Fibroblast of the conjunctiva (primary cell): ENCODE results near the gene TMEM135.
"Not testable (repeated sequence)": the region's sequence is repeated elsewhere in the genome, so short reads cannot be mapped to it uniquely, and the experiment has no call there.

Experiments
- DNase-seq: peaks from one replicate; pipeline ENCODE4 v3.0.0-alpha.2; 2010; ENCODE audit warnings: low read depth

TMEM135 gene

GRCh38 chr11:87143641-87144040 lies 105.9 kb downstream of the TMEM135 start:
- no peak for DNase-seq

DNA sequence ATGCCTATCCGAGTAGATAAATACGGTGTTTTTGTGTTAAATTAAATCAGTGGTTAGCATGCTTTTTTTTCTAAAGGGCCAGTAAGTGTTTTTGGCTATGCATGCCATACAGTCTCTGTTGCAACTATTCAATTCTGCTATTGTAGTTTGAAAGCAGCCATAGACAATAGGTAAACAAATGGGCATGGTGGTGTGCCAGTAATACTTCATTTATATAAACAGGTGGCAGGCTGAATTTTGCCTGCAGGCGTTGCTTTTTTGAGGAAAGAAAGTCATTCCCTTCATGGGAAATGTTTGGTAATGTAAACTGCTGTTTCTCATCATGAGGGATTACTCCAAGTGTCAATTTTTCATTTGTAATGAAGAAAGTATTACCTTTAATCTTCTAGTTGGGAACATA lies 106.5 kb downstream of the TMEM135 start:
- no peak for DNase-seq

- no peak for DNase-seq
Measured at GRCh38 chr11:87148749-87149148, 111.0 kb downstream of the TMEM135 start.

DNA sequence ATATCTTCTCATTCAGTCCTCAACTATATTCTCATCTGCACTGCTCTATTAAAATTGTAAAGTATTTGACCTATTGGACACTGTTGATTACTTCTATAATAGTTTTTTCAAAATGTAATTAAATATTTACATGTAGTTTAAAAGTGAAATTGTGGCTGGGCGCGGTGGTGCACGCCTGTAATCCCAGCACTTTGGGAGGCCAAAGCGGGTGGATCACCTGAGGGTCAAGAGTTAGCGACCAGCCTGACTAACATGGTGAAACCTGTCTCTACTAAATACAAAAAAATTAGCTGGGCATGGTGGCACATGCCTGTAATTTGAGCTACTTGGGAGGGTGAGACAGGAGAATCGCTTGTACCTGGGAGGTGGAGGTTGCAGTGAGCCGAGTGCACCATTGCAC lies 112.0 kb downstream of the TMEM135 start:
- not testable (repeated sequence) for DNase-seq

- DNase-seq = no peak
Measured at GRCh38 chr11:87150936-87151335, 113.2 kb downstream of the TMEM135 start.

DNA sequence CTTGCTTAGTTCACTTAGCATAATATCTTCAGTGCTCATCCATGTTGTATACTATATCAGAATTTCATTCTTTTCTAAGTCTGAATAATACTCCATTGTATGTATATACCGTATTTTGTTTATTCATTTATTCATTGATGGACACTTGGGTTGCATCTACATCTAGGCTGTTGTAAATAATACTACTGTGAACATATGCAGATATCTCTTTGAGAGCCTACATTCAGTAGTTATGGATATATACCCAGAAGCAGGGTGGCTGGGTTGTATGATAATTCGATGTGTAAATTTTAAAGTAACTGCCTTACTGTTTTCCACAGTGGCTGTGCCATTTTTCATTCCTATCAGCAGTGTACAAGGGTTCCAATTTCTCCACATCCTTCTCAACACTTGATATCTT lies 116.5 kb downstream of the TMEM135 start:
- no peak for DNase-seq

DNA sequence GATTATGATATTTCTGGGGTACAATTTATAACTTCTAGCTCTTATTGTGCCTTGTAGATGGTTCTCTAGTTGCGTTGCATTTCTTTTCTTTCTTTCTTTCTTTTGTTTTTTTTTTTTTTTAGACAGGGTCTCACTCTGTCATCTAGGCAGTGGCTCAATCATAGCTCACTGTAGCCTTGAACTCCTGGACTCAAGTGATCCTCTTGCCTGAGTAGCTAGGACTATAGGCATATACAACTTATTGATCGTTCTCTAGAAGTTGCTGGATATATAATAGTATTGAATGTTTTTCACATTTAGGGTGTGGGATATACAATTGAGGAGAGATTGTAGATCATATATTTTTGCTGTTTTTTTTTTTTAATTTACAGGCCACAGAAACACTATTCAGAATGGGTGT lies 119.2 kb downstream of the TMEM135 start:
- no peak for DNase-seq

GRCh38 chr11:87169076-87169475 lies 131.3 kb downstream of the TMEM135 start:
- DNase-seq = not testable (repeated sequence)

DNA sequence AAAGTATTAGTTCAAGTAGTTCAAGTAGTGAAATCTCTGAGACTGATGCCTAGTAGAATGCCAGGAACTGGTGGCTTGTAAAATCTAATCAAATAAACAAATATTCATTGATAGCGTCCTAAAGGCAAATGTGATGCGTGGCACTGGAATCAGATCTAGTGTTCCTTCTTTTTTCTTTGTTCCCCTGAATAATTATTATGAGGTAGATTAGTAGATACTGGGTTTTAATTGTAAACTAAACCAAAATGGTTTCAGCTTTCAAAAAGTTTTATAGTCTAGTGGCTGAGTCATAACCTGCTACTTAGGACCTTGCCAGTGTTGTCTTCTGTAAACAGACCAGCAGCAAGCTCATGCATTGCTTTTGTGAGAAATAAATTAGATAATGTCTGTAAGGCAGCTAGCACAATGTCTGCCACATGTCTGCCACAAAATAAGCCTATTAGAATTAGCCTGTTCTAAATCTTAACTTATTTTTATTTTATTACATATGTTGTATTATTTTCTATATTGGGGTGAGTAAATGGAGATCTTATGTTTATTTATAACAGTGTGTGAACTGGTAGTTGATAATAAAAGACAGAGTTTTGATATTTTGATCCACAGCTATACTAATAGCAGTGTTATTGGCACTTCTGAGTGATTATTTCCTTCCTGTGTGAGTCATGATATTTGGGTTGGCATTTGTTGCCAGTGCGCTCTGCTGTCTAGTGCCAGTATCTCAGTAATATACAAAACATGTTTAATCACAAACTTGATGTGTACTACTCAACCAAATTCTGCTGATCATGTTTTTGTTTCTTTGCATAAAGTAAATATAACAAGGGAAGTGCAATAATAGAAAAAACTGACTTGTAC lies 135.7 kb downstream of the TMEM135 start:
- peak; percentile 23 for DNase-seq

DNA sequence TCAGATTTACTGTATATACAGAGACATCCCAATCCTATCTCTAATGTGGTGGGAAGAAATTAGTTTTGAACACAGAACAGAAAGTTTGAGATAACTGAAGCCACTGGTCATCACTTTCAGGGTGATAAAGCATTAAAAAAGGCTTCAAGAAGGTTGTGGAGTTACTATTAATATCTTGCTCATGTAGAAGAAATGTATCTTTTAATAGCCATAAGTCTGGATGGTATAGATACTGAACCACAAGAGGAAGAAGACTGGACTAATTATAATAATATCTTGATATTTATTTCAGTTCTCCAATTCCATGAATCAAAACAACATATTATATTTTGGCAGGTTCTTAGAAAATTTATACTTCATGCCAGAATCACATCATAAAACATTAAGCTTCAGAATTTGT lies 137.1 kb downstream of the TMEM135 start:
- DNase-seq = no peak

GRCh38 chr11:87176044-87176443 lies 138.3 kb downstream of the TMEM135 start:
- no peak for DNase-seq

DNA sequence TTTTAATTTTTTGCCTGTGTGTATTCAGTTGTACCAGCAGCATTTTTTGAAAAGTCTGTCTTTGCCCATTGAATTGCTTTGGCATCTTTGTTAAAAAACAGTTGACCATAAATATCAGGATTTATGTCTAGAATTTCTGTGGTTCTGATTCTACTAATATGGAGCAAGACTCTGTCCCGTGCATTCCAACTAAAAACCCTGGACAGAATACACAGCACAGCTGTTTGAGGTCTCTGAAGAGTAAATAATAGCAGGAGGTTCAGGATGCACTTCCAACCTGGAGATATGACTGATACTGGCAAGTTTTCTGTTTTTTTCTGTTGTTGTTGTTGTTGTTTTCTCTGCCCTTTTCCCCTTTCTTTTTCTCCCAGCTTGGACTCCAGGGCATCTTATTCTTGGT lies 141.9 kb downstream of the TMEM135 start:
- no peak for DNase-seq

DNA sequence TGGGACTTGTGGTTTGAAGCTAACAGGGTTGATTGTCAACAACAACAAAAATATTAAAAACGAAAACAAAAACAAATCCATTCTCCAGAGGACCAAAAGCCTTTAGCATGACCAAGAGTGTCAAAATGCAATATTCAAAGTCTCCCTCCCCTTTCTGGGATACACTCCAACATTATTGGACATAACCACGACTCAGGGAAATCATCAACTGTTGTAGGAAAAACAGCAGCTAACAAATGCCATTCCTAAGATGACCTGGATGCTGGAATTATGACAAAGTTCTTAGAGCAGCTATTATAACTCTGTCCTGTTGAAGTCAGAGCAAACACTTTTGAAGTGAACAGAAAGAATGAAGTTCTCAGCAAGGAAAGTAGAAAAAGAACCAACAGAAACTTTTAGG lies 143.0 kb downstream of the TMEM135 start:
- no peak for DNase-seq

DNA sequence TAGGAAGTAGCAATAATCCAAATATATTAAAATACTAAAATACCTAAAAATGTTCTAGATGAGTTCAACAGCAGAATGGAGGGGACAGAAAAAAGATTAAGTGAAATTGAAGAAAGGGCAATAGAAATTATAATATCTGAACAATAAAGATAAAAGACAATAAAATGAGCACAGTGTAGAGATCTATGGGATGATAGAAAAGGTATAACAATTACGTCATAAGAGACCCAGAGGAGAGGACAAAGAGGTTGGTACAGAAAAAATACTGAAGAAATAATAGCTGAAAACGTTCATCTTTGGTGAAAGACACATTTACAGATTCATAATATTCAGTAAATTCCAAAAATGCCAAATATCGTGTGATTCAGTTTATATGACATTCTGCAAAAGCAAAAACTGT lies 143.4 kb downstream of the TMEM135 start:
- no peak for DNase-seq

- DNase-seq = no peak
Measured at GRCh38 chr11:87185228-87185627, 147.5 kb downstream of the TMEM135 start.

DNA sequence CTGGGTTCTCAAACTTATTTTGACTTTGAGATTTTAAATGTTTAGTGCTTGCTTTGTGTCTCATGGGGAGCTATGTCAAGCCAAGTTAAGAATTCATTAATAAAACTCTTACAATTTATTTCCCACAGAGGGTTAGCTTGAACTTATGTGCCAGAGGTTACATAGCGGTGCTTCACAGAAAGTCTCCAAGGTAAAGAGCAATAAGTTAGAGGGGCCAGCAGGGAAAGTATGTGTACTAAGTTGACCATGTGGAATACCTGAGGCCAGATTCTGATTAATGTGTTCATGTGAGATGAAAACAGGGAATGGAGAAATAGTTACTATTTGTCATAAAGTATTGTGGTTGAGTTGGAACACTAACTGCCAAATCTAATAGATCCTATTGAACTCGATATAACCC lies 149.3 kb downstream of the TMEM135 start:
- no peak for DNase-seq

DNA sequence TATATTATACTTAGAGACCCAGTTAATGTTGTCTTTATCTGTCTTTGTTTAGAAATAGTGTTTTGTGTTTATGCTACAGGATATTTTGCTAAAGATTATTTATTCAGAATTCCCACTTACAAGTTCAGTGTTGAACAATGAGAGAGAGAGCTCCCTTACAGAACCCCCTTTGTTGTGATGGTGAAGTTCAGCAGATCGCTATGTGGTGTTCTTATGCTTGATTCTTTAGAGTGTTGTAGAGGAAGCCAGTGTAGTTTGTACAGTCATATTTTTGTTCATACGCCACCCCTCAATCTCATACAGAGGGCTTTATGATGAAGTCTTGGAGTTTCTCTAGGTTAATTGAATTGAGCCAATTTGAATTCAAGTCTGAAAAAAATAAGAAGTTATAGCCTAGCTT lies 150.2 kb downstream of the TMEM135 start:
- no peak for DNase-seq

DNA sequence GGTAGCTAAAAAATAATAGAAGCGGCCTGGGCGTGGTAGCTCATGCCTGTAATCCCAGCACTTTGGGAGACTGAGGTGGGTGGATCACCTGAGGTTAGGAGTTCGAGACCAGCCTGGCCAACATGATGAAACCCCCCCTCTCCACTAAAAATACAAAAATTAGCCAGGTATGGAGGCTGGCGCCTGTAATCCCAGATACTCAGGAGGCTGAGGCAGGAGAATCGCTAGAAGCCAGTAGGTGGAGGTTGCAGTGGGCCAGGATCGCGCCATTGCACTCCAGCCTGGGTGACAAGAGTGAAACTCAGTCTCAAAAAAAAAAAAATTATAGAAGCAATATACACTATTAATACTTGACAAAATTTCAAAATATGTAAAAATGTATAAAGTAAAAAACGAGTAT lies 150.7 kb downstream of the TMEM135 start:
- not testable (repeated sequence) for DNase-seq

- not testable (repeated sequence) for DNase-seq
Measured at GRCh38 chr11:87188921-87189320, 151.2 kb downstream of the TMEM135 start.

DNA sequence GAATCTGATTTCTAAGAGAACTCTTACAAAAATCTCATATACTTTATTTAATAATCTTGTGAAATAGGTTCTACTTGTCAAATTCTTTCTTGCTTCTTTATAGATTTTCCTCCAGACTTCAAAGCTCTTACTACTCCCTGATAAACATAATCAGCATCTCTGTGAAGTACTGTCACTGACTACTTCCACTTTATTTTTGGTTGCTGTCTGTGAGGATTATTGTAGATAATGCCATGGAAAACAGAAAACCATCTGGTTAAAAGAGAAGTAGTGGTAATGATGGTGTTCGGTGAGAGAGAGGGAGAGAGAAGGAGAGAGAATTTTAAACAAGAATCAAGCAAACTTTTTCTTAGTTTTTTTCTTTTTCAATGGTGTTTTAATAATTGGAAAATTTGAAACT lies 152.3 kb downstream of the TMEM135 start:
- DNase-seq = no peak

GRCh38 chr11:87193756-87194470 lies 156.2 kb downstream of the TMEM135 start:
- no peak for DNase-seq

GRCh38 chr11:87194985-87195820 lies 157.5 kb downstream of the TMEM135 start:
- no peak for DNase-seq
